ENCODE measurements around the gene AP4S1.
"Not testable (repeated sequence)": the region's sequence is repeated elsewhere in the genome, so short reads cannot be mapped to it uniquely, and the experiment has no call there.

DNA sequence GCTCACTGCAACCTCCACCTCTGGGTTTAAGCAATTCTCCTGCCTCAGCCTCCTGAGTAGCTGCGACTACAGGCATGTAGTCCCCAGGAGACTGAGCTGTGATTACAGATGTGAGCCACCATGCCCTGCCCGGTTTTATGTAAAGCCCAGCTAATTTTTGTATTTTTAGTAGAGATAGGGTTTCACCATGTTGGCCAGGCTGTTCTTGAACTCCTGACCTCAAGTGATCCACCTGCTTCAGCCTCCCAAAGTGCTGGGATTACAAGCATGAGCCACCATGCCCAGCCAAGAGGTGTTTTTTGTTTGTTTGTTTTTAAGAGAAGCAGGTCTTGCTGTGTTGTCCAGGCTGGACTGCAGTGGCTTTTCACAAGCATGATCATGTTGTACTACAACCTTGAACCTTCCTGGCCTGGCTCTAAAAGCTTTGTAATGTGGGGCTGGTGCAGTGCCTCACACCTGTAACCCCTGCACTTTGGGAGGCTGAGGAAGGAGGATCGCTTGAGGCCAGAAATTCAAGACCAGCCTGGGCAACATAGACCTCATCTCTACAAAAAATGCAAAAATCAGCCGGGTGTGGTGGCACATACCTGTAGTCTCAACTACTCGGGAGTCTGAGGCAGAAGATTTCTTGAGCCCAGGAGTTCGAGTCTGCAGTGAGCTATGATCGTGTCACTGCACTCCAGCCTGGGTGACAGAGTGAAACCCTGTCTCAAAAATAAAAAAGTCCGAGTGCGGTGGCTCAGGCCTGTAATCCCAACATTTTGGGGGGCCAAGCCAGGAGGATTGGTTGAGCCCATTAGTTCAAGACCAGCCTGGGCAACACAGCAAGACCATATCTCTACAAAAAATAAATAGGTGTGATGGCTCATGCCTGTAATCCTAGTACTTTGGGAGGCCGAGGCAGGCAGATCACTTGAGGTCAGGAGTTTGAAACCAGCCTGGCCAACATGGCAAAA, 68.7 kb downstream of the AP4S1 start:
- TF ChIP-seq, protein P1, sequence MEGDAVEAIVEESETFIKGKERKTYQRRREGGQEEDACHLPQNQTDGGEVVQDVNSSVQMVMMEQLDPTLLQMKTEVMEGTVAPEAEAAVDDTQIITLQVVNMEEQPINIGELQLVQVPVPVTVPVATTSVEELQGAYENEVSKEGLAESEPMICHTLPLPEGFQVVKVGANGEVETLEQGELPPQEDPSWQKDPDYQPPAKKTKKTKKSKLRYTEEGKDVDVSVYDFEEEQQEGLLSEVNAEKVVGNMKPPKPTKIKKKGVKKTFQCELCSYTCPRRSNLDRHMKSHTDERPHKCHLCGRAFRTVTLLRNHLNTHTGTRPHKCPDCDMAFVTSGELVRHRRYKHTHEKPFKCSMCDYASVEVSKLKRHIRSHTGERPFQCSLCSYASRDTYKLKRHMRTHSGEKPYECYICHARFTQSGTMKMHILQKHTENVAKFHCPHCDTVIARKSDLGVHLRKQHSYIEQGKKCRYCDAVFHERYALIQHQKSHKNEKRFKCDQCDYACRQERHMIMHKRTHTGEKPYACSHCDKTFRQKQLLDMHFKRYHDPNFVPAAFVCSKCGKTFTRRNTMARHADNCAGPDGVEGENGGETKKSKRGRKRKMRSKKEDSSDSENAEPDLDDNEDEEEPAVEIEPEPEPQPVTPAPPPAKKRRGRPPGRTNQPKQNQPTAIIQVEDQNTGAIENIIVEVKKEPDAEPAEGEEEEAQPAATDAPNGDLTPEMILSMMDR (IDR thresholded peaks at IDR 0.05 in 8 of 11, conservative IDR thresholded peaks at IDR 0.05 in 3 of 11) = not testable (repeated sequence)
- not testable (repeated sequence) for TF ChIP-seq POLR2A, POLR2AphosphoS5 (IDR thresholded peaks at IDR 0.05)
